Measurements from ENCODE around the gene LRRC55. TPM values are rescaled to one million over a fixed set of nuclear protein-coding genes. Genes with fewer than 3 reads are reported as not detected.

LRRC55 gene
- total RNA-seq, 1 donor from 2014 or later: 1.4 TPM

GRCh38 chr11:57239348-57239747 is 57.6 kb downstream of the LRRC55 start:
- Histone ChIP-seq H3K79me2 (ENCODE audit: low read depth) (no peaks in the 10 kb centered on the region), H4K20me1 (ENCODE audit: low read depth) (no peaks in the 10 kb centered on the region), H3K4me2 (no peak overlapping the region), H3F3A (ENCODE audit: low read depth) (peaks cover 6% of the 10 kb centered on the region), H3K9ac (no peak overlapping the region), H3K4me3 (no peak overlapping the region), H3K4me1 (peaks cover 40% of the 10 kb centered on the region), H3K27ac (no peak overlapping the region), H2AFZ (replicated peaks) (no peak overlapping the region), H3K27me3 (no peaks in the 10 kb centered on the region), H3K9me3 (ENCODE audit: low read depth) (no peaks in the 10 kb centered on the region), H3K36me3 (no peaks in the 10 kb centered on the region)
- TF ChIP-seq EZH2 (IDR thresholded peaks at IDR 0.05) (no peak), EZH2phosphoT487 (IDR thresholded peaks at IDR 0.05) (no peak), CTCF (IDR thresholded peaks at IDR 0.05) (no peak)
- H3K27ac Mint-ChIP-seq: no peak overlapping the region
- no peaks in the 10 kb centered on the region for H3K36me3 Mint-ChIP-seq
- peaks cover 63% of the 10 kb centered on the region for H3K4me1 Mint-ChIP-seq
- no peak for DNase-seq (ENCODE audit: low spot score)
- peaks cover 14% of the 10 kb centered on the region for H3K27me3 Mint-ChIP-seq (ENCODE audit: insufficient read depth, low read depth)
- peaks cover 5% of the 10 kb centered on the region for H3K9me3 Mint-ChIP-seq
- H3K4me3 Mint-ChIP-seq: no peak overlapping the region

- no peak for DNase-seq (ENCODE audit: low spot score)
- H3K9me3 Mint-ChIP-seq: peaks cover 5% of the 10 kb centered on the region
- Histone ChIP-seq H3K4me2 (no peak overlapping the region), H3F3A (ENCODE audit: low read depth) (peaks cover 6% of the 10 kb centered on the region), H3K9me3 (ENCODE audit: low read depth) (no peaks in the 10 kb centered on the region), H3K27me3 (no peaks in the 10 kb centered on the region), H3K9ac (no peak overlapping the region), H4K20me1 (ENCODE audit: low read depth) (no peaks in the 10 kb centered on the region), H3K36me3 (no peaks in the 10 kb centered on the region), H2AFZ (replicated peaks) (no peak overlapping the region), H3K4me3 (no peak overlapping the region), H3K4me1 (peaks cover 35% of the 10 kb centered on the region), H3K27ac (no peak overlapping the region), H3K79me2 (ENCODE audit: low read depth) (no peaks in the 10 kb centered on the region)
- H3K27me3 Mint-ChIP-seq (ENCODE audit: insufficient read depth, low read depth): peaks cover 12% of the 10 kb centered on the region
- H3K4me3 Mint-ChIP-seq: no peak overlapping the region
- no peaks in the 10 kb centered on the region for H3K36me3 Mint-ChIP-seq
- no peak overlapping the region for H3K27ac Mint-ChIP-seq
- H3K4me1 Mint-ChIP-seq: peaks cover 57% of the 10 kb centered on the region
- TF ChIP-seq CTCF (IDR thresholded peaks at IDR 0.05) (no peak), EZH2phosphoT487 (IDR thresholded peaks at IDR 0.05) (no peak), EZH2 (IDR thresholded peaks at IDR 0.05) (no peak)
Observed at GRCh38 chr11:57240007-57240406, 58.3 kb downstream of the LRRC55 start.

GRCh38 chr11:57240757-57241156 is 59.0 kb downstream of the LRRC55 start:
- Mint-ChIP-seq H3K36me3 (no peaks in the 10 kb centered on the region), H3K4me1 (peaks cover 49% of the 10 kb centered on the region), H3K27me3 (ENCODE audit: insufficient read depth, low read depth) (peaks cover 11% of the 10 kb centered on the region), H3K4me3 (no peak overlapping the region), H3K9me3 (peaks cover 5% of the 10 kb centered on the region), H3K27ac (peak overlapping the region; percentile 78)
- no peaks in the 10 kb centered on the region for H3K27me3 ChIP-seq
- H2AFZ ChIP-seq (replicated peaks): peak overlapping the region; percentile 23
- H3K4me1 ChIP-seq: peaks cover 31% of the 10 kb centered on the region
- H3K4me3 ChIP-seq: no peak overlapping the region
- H3K36me3 ChIP-seq: no peaks in the 10 kb centered on the region
- TF ChIP-seq EZH2 (IDR thresholded peaks at IDR 0.05) (no peak), CTCF (IDR thresholded peaks at IDR 0.05) (no peak), EZH2phosphoT487 (IDR thresholded peaks at IDR 0.05) (no peak)
- no peak overlapping the region for H3K9ac ChIP-seq
- H3K27ac ChIP-seq: no peak overlapping the region
- H3K79me2 ChIP-seq (ENCODE audit: low read depth): no peaks in the 10 kb centered on the region
- H3K4me2 ChIP-seq: no peak overlapping the region
- peaks cover 6% of the 10 kb centered on the region for H3F3A ChIP-seq (ENCODE audit: low read depth)
- H4K20me1 ChIP-seq (ENCODE audit: low read depth): no peaks in the 10 kb centered on the region
- no peaks in the 10 kb centered on the region for H3K9me3 ChIP-seq (ENCODE audit: low read depth)
- peak; percentile 53 for DNase-seq (ENCODE audit: low spot score)

Other genes starting within 250 kb of the LRRC55 start
- gene OR5AK2, start 193.0 kb upstream of the LRRC55 start, total RNA-seq (ENCODE audit: low replicate concordance): not detected in 2 replicates
- 1.6 and 1.8 TPM in 2 replicates for gene APLNR, start 55.3 kb downstream of the LRRC55 start, total RNA-seq (ENCODE audit: low replicate concordance)
- 11.7 and 45.1 TPM in 2 replicates for gene TNKS1BP1, start 143.0 kb downstream of the LRRC55 start, total RNA-seq (ENCODE audit: low replicate concordance)
- gene SSRP1, start 153.9 kb downstream of the LRRC55 start, total RNA-seq (ENCODE audit: low replicate concordance): 186 and 222 TPM in 2 replicates
- 1.5 and 2.4 TPM in 2 replicates for gene P2RX3, start 156.4 kb downstream of the LRRC55 start, total RNA-seq (ENCODE audit: low replicate concordance)
- gene PRG3, start 199.2 kb downstream of the LRRC55 start, total RNA-seq (ENCODE audit: low replicate concordance): not detected in 2 replicates
- not detected in 2 replicates for gene PRG2, start 208.7 kb downstream of the LRRC55 start, total RNA-seq (ENCODE audit: low replicate concordance)
- gene SLC43A3, start 245.2 kb downstream of the LRRC55 start, total RNA-seq (ENCODE audit: low replicate concordance): 5.6 and 7.8 TPM in 2 replicates

Data from neural progenitor cell (in vitro differentiated cells).